HTERT RPE-1 (cell line): ENCODE measurements around the gene MICAL3.

Experiments
- in situ Hi-C: fragments of 300-500 bp; cut with MboI; formaldehyde crosslinking; loops from 4 replicates; pipeline ENCODE4 v1.14.3; 2020; ENCODE audit warnings: low sequenced_read_pairs

The MICAL3 gene

GRCh38 chr22:17955590-17956379 is 68.6 kb downstream of the MICAL3 start:
- in situ Hi-C loops = no loop called here

GRCh38 chr22:17954860-17955587 is 69.3 kb downstream of the MICAL3 start:
- in situ Hi-C loops = no loop called here

- in situ Hi-C loops = no loop called here
Measured at GRCh38 chr22:17954200-17954859, 70.0 kb downstream of the MICAL3 start.

GRCh38 chr22:17953147-17953546 is 71.2 kb downstream of the MICAL3 start:
- in situ Hi-C loops = no loop called here

- in situ Hi-C loops = no loop called here
Measured at GRCh38 chr22:17952273-17952801, 72.0 kb downstream of the MICAL3 start.

- in situ Hi-C loops = no loop called here
Measured at GRCh38 chr22:17951315-17951714, 73.0 kb downstream of the MICAL3 start.

- in situ Hi-C loops = no loop called here
Measured at GRCh38 chr22:17950651-17951214, 73.6 kb downstream of the MICAL3 start.

- in situ Hi-C loops = no loop called here
Measured at GRCh38 chr22:17949642-17950473, 74.5 kb downstream of the MICAL3 start.

- in situ Hi-C loops = no loop called here
Measured at GRCh38 chr22:17948101-17948500, 76.3 kb downstream of the MICAL3 start.

GRCh38 chr22:17946662-17947367 is 77.5 kb downstream of the MICAL3 start:
- in situ Hi-C loops = no loop called here

GRCh38 chr22:17945888-17946648 is 78.3 kb downstream of the MICAL3 start:
- in situ Hi-C loops = no loop called here

GRCh38 chr22:17945156-17945887 is 79.0 kb downstream of the MICAL3 start:
- in situ Hi-C loops = no loop called here

GRCh38 chr22:17944256-17944655 is 80.1 kb downstream of the MICAL3 start:
- in situ Hi-C loops = no loop called here

GRCh38 chr22:17943533-17944249 is 80.7 kb downstream of the MICAL3 start:
- in situ Hi-C loops = no loop called here

GRCh38 chr22:17942721-17943120 is 81.6 kb downstream of the MICAL3 start:
- in situ Hi-C loops = no loop called here

- in situ Hi-C loops = no loop called here
Measured at GRCh38 chr22:17941471-17942406, 82.6 kb downstream of the MICAL3 start.

GRCh38 chr22:17939579-17939978 is 84.8 kb downstream of the MICAL3 start:
- in situ Hi-C loops = no loop called here
